Measurements from ENCODE around the gene UNC93B1. TPM values are rescaled to one million over a fixed set of nuclear protein-coding genes. Genes with fewer than 3 reads are reported as not detected.
A peak's percentile ranks its signal among the peaks of the same experiment; 100 is the strongest.

Gene UNC93B1
- total and polyA plus RNA-seq, 2 of the 13 experiments (the other 11 are each of a cell fraction or from before 2014, with no cell fraction given), result 8.8 to 18.9 TPM

DNA sequence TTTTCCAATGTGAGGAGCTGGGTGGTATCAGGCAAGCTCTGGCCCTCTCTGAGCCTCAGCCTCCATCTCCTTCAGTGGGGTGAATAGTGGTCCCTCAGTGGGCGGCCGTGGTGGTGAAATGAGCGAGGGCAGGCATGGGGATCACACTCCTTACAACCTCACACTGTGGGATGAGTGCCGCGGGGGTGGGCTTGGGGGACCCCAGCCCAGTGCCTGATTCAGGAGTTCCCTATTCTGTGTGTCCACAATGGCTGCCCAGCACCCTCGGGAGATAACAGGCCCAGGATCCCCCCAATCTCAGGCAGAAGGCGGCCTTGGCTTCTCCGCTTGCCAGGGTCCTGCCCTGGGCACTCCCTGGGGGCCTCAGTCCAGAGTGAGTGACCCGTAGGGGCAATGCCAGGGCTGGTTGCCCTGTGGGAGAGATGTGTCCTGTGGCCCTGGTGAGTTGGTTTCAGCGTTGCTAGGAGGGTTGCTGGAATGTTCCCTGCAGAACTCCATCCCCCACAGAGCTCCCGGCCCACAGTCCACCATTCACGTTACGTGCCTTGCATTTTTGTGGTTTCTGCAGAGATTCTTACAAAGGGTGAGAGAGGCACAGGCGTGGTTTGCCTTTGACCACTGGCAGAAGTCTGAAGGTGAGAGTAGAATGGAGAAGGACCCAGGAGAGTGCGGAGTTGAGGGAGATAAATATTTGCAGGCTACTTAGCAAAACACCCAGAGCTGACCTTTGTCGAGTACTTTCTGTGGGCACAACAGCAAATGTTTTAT is 9.1 kb upstream of the UNC93B1 start (continued):
- TF ChIP-seq ZMYM2 (CRISPR knock-in tag; IDR thresholded peaks at IDR 0.05), result peak; percentile 29; the same call in 1 of the 2 replicates
- TF ChIP-seq, protein P1, sequence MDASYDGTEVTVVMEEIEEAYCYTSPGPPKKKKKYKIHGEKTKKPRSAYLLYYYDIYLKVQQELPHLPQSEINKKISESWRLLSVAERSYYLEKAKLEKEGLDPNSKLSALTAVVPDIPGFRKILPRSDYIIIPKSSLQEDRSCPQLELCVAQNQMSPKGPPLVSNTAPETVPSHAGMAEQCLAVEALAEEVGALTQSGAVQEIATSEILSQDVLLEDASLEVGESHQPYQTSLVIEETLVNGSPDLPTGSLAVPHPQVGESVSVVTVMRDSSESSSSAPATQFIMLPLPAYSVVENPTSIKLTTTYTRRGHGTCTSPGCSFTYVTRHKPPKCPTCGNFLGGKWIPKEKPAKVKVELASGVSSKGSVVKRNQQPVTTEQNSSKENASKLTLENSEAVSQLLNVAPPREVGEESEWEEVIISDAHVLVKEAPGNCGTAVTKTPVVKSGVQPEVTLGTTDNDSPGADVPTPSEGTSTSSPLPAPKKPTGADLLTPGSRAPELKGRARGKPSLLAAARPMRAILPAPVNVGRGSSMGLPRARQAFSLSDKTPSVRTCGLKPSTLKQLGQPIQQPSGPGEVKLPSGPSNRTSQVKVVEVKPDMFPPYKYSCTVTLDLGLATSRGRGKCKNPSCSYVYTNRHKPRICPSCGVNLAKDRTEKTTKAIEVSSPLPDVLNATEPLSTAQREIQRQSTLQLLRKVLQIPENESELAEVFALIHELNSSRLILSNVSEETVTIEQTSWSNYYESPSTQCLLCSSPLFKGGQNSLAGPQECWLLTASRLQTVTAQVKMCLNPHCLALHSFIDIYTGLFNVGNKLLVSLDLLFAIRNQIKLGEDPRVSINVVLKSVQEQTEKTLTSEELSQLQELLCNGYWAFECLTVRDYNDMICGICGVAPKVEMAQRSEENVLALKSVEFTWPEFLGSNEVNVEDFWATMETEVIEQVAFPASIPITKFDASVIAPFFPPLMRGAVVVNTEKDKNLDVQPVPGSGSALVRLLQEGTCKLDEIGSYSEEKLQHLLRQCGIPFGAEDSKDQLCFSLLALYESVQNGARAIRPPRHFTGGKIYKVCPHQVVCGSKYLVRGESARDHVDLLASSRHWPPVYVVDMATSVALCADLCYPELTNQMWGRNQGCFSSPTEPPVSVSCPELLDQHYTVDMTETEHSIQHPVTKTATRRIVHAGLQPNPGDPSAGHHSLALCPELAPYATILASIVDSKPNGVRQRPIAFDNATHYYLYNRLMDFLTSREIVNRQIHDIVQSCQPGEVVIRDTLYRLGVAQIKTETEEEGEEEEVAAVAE (CRISPR knock-in tag; IDR thresholded peaks at IDR 0.05; ENCODE audit: borderline replicate concordance), result no peak
- 0 out of 2 replicates have a peak, but pooled peaks have one; percentile 48 for TF ChIP-seq PATZ1 (CRISPR knock-in tag; IDR thresholded peaks at IDR 0.05)
- TF ChIP-seq HNRNPUL1 (IDR thresholded peaks at IDR 0.05; ENCODE audit: low read depth, low read length), result no peak
- TF ChIP-seq TBX2 (CRISPR knock-in tag; IDR thresholded peaks at IDR 0.05; ENCODE audit: borderline replicate concordance), result no peak; the same call in none of the 2 replicates
- TF ChIP-seq ARNT (IDR thresholded peaks at IDR 0.05), result no peak
- no peak for TF ChIP-seq ZNF230 (CRISPR knock-in tag; IDR thresholded peaks at IDR 0.05)
- 0 out of 2 replicates have a peak, but pooled peaks have one; percentile 30 for TF ChIP-seq NCOA1 (CRISPR knock-in tag; IDR thresholded peaks at IDR 0.05)
- TF ChIP-seq STAT5B (CRISPR knock-in tag; IDR thresholded peaks at IDR 0.05), result no peak
- TF ChIP-seq GABPA (IDR thresholded peaks at IDR 0.05; ENCODE audit: low read depth, low read length), result no peak
- TF ChIP-seq GABPA (CRISPR knock-in tag; IDR thresholded peaks at IDR 0.05; ENCODE audit: low read depth), result no peak
- no peak for TF ChIP-seq ZNF18 (CRISPR knock-in tag; IDR thresholded peaks at IDR 0.05; ENCODE audit: insufficient replicate concordance)
- TF ChIP-seq HOXA5 (CRISPR knock-in tag; IDR thresholded peaks at IDR 0.05), result no peak
- TF ChIP-seq ZKSCAN5 (CRISPR knock-in tag; IDR thresholded peaks at IDR 0.05), result peak; percentile 82
- TF ChIP-seq ZFP1 (CRISPR knock-in tag; IDR thresholded peaks at IDR 0.05), result 0 out of 2 replicates have a peak, but pooled peaks have one; percentile 19
- peak; percentile 50; the same call in 1 of the 2 replicates for TF ChIP-seq ARID4A (CRISPR knock-in tag; IDR thresholded peaks at IDR 0.05; ENCODE audit: borderline replicate concordance)
- no peak for TF ChIP-seq ZNF383 (CRISPR knock-in tag; IDR thresholded peaks at IDR 0.05; ENCODE audit: borderline replicate concordance)
- peak; percentile 30; the same call in 1 of the 2 replicates for TF ChIP-seq CEBPG (CRISPR knock-in tag; IDR thresholded peaks at IDR 0.05)
